Neural crest cell (in vitro differentiated cells): ENCODE measurements around the gene NDUFB2. TPM values are rescaled to one million over a fixed set of nuclear protein-coding genes. Genes with fewer than 3 reads are reported as not detected.

ENCODE experiments used
- DNase-seq: peaks from one replicate; pipeline ENCODE4 v3.0.0; 2021; ENCODE audit warnings: low read depth, mixed read lengths, low spot score
- H3K27ac Mint-ChIP-seq: one replicate; pipeline ENCODE4 v1.8.0; 2021; ENCODE audit warnings: mild to moderate bottlenecking, mixed read lengths; ENCODE audit not compliant: unreplicated experiment
- H3K27me3 Mint-ChIP-seq: 2 replicates; pipeline ENCODE4 v1.8.0; 2021; ENCODE audit warnings: low read depth, mild to moderate bottlenecking, mixed read lengths
- H3K36me3 Mint-ChIP-seq: 2 replicates; pipeline ENCODE4 v1.8.0; 2021; ENCODE audit warnings: low read depth, mild to moderate bottlenecking, mixed read lengths
- H3K4me1 Mint-ChIP-seq: 2 replicates; pipeline ENCODE4 v1.8.0; 2021; ENCODE audit warnings: mixed read lengths
- H3K4me3 Mint-ChIP-seq: one replicate; pipeline ENCODE4 v1.8.0; 2021; ENCODE audit warnings: mild to moderate bottlenecking, mixed read lengths
- H3K9me3 Mint-ChIP-seq: 2 replicates; pipeline ENCODE4 v1.8.0; 2021; ENCODE audit warnings: mixed read lengths
- total RNA-seq: library from RNA; stranded (reverse); gene quantifications from 2 replicates; pipeline ENCODE4 v1.2.1, GENCODE V29; 2021
- TF ChIP-seq, protein P1 (sequence below): fragments of 200-600 bp; sonication (generic); conservative IDR thresholded peaks from 2 replicates; pipeline ENCODE4 v1.5.0; 2021; ENCODE audit warnings: antibody characterized with exemption, mild to moderate bottlenecking

The NDUFB2 gene
- total RNA-seq, 1 donor from 2014 or later, result 195 TPM

DNA sequence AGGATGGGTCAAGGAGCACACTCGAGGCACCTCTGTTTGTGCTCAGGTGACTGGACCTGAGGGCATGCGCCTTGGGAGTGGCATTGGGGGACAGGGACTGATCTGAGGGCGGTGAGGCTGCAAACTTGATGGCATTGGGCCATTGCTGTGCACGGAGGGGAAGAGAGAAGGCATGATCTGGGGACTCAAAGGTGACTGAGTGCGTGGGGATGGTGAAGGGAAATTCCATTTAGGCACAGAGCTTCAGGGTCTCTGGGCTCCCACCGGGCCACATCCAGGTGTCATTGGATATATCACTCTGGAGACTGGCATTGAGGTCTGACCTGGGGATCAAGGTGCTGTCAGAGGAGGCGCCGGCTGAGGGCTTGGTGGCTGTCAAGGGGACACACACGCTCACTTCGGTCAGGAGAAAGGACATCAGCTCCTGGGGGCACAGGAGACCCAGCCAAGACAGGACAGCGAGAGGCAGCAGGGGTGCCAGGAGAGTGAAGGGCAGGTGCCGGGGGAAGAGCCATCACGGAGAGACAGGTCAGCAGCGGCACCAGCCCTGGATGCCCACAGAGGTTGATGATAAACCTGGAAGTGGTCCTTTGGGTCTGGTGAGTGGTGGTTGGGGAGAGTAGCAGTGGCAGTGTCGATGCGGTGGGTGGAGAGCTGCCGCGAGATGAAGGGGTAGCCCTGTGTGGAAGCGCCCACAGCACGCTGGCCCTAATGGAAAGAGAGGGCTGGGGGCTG, 18.3 kb upstream of the NDUFB2 start:
- Mint-ChIP-seq H3K4me1 (peaks cover 33% of the 10 kb centered on the region), H3K27ac (no peak overlapping the region), H3K4me3 (no peak overlapping the region), H3K27me3 (peaks cover 3% of the 10 kb centered on the region), H3K9me3 (no peaks in the 10 kb centered on the region), H3K36me3 (peaks cover 7% of the 10 kb centered on the region)
- DNase-seq, result no peak
- TF ChIP-seq, protein P1, sequence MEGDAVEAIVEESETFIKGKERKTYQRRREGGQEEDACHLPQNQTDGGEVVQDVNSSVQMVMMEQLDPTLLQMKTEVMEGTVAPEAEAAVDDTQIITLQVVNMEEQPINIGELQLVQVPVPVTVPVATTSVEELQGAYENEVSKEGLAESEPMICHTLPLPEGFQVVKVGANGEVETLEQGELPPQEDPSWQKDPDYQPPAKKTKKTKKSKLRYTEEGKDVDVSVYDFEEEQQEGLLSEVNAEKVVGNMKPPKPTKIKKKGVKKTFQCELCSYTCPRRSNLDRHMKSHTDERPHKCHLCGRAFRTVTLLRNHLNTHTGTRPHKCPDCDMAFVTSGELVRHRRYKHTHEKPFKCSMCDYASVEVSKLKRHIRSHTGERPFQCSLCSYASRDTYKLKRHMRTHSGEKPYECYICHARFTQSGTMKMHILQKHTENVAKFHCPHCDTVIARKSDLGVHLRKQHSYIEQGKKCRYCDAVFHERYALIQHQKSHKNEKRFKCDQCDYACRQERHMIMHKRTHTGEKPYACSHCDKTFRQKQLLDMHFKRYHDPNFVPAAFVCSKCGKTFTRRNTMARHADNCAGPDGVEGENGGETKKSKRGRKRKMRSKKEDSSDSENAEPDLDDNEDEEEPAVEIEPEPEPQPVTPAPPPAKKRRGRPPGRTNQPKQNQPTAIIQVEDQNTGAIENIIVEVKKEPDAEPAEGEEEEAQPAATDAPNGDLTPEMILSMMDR, result no peak

DNA sequence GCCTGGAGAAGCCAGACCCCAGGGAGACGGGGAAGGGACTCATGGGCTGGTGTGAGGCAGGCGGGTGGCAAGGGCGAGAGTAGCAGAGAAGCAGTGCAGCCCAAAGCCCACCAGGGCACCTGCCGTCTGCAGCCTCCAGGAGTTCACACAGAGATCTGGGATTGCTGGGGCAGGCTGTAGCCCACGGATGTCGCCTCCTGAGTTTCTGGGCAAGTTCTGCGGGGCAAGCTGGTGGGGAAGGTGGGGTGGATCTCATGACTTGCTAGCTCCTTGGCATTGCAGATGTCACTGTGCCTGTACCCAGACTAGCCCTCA, 17.7 kb upstream of the NDUFB2 start:
- Mint-ChIP-seq H3K27ac (no peak overlapping the region), H3K36me3 (peaks cover 7% of the 10 kb centered on the region), H3K4me3 (no peak overlapping the region), H3K4me1 (peaks cover 36% of the 10 kb centered on the region), H3K9me3 (no peaks in the 10 kb centered on the region), H3K27me3 (peaks cover 3% of the 10 kb centered on the region)
- TF ChIP-seq, protein P1, result no peak
- no peak for DNase-seq

DNA sequence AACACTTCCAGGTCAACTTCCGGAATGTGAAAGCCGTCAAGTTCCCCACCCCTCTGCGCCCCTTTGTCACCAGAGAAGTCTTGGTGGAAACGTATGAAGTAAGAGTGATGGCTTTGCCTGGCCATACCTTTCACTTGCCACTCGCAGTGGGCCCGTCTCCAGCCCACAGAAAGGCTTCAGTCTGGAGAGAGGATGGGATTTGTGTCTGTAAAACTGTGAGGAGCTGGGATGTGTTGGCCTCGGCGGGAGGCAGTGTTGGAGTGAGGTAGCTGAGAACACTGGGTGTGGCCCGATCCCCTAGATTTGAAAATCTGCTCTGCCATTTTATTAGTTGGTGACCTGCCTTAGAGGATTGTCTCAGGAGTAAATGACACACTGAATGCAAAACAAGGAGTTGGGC, 17.3 kb upstream of the NDUFB2 start:
- DNase-seq, result no peak
- H3K4me1 Mint-ChIP-seq, result peaks cover 39% of the 10 kb centered on the region
- no peak overlapping the region for H3K4me3 Mint-ChIP-seq
- no peaks in the 10 kb centered on the region for H3K9me3 Mint-ChIP-seq
- H3K36me3 Mint-ChIP-seq, result peaks cover 8% of the 10 kb centered on the region
- H3K27ac Mint-ChIP-seq, result no peak overlapping the region
- H3K27me3 Mint-ChIP-seq, result peaks cover 1% of the 10 kb centered on the region
- TF ChIP-seq, protein P1, result no peak

DNA sequence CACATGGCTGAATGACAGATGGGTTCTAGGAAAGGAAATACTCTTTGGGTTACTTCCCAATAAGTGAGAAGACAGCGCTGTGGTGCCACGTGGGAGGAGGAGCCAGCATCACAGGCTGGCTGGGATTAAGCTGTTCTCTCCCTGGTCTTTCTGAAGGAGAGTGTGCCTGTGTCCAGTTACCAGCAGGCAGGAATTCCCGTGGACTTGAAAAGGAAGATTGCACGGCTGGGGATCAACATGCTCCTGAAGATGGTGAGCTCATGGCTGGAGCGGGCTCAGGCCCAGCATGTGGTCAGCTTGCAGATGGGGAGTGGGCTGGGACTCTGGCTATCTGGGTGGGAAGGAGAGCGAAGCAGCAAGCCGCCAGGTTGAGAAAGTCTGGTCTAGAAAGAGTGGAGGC, 15.6 kb upstream of the NDUFB2 start:
- DNase-seq, result no peak
- H3K27me3 Mint-ChIP-seq, result no peaks in the 10 kb centered on the region
- H3K9me3 Mint-ChIP-seq, result no peaks in the 10 kb centered on the region
- no peak overlapping the region for H3K27ac Mint-ChIP-seq
- peaks cover 30% of the 10 kb centered on the region for H3K4me1 Mint-ChIP-seq
- TF ChIP-seq, protein P1, result no peak
- peaks cover 10% of the 10 kb centered on the region for H3K36me3 Mint-ChIP-seq
- H3K4me3 Mint-ChIP-seq, result no peak overlapping the region

DNA sequence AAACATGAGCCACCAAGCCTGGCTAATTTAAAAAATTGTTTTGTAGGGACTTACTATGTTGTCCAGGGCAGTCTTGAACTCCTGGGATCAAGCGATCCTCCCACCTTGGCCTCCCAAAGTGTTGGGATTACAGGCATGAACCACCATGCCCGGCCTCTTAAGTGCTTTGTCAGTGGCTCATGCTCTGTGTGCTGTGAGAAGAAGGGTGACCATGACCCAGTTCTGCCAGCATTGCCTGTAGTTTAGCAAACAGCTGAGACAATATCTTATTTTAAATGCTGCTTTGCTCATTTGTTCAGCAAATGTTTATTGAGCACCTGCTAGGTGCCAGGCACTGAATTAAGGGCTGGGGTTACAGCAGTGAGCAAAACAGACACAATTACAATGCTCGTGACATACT, 14.7 kb upstream of the NDUFB2 start:
- H3K27me3 Mint-ChIP-seq, result no peaks in the 10 kb centered on the region
- TF ChIP-seq, protein P1, result no peak
- peaks cover 22% of the 10 kb centered on the region for H3K4me1 Mint-ChIP-seq
- peak overlapping the region; percentile 19 for H3K27ac Mint-ChIP-seq
- H3K4me3 Mint-ChIP-seq, result no peak overlapping the region
- no peaks in the 10 kb centered on the region for H3K9me3 Mint-ChIP-seq
- H3K36me3 Mint-ChIP-seq, result peaks cover 10% of the 10 kb centered on the region
- DNase-seq, result no peak
